Bone marrow (tissue), 2 donors: ENCODE measurements around the gene UGT1A9.

Experiments
- DNase-seq, 2 donors: peaks; one replicate each; lab custom pipeline; 2025; lab: John Stamatoyannopoulos, UW

The UGT1A9 gene

GRCh38 chr2:233796254-233796653, 124.6 kb downstream of the UGT1A9 start:
- no peak for DNase-seq

- no peak for DNase-seq
Observed at GRCh38 chr2:233798335-233799086, 126.8 kb downstream of the UGT1A9 start.

DNA sequence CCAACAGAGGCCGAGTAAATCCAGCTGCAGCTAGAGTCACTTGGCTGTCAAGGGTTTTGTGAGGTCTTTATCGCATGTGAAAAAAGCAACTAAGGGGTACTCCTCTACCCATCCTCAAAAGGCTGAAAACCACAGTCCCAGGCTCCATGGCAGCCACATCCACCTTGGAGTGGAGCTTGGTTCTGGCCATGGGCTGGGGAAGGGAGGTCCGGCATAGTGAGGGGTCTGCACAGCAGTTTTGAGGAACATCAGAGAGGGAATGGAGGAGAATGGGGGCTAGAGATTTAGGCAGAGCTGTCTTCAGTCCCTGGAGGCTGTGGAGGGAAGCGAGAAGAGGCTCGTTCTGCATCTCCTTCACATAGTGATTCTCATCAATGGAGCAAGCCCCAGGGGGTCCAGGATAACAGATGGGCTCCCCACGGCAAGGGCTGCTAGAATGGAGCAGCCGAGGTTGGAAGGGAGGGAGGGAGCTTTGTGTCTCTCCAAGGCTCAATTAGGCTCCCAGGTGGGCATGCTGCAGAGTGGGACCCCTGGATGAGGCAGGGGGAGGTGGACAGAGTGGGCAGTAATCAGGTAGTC, 127.5 kb downstream of the UGT1A9 start:
- DNase-seq, result no peak

DNA sequence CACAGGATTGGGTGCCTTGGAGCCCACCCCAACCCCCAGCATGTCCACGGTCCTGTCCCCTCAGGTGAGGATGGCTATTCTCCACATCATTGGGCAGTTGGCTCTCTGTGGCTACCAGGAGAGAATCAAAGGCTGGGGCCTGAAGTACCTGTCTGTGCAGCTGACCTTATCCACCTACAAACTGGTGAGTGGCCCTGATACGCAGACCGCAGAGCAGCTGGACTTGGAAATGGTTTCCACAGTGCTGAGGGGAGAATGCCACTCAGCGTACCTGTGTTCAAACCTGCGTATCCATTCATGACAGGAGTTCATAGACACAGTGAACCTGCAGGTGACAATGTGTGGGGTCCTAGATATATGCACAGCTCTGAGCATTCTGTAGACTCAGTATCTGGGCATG, 128.0 kb downstream of the UGT1A9 start:
- no peak for DNase-seq

GRCh38 chr2:233800208-233800607, 128.5 kb downstream of the UGT1A9 start:
- DNase-seq, result no peak

DNA sequence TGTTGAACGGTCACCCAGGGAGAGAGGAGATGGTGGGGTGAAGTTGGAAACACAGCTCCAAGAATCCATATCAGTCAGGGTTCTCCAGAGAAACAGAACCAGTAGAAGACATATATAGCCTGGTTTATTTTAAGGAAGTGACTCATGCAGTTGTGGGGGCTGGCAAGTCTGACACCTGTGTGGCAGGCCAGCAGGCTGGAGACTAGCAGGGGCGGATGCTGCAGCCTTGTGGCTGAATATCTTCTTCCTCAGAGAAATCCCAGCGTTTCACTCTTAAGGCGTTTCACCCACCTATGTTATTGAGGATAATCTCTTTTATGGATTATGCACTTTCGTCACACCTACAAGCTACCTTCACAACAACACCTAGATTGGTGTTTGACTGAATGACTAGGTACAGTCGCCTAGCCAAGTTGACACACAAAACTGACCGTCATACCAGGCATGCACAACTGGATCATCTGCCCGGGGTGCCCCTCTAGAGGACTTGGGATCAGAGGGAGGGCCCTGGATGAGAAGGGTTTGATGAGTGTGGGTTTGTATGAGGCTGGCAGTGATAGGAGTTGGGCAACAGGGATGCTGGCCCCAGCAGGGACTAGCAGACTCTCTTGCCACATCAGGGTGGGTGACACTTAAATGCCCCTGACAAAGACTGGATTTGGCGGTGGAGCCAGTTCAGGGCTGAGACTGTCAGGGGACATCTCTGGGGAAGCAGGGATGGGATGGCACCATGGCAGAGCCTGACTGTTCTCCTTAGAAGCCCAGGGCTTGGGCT, 129.8 kb downstream of the UGT1A9 start:
- no peak for DNase-seq

- no peak for DNase-seq
Observed at GRCh38 chr2:233802132-233802815, 130.6 kb downstream of the UGT1A9 start.

DNA sequence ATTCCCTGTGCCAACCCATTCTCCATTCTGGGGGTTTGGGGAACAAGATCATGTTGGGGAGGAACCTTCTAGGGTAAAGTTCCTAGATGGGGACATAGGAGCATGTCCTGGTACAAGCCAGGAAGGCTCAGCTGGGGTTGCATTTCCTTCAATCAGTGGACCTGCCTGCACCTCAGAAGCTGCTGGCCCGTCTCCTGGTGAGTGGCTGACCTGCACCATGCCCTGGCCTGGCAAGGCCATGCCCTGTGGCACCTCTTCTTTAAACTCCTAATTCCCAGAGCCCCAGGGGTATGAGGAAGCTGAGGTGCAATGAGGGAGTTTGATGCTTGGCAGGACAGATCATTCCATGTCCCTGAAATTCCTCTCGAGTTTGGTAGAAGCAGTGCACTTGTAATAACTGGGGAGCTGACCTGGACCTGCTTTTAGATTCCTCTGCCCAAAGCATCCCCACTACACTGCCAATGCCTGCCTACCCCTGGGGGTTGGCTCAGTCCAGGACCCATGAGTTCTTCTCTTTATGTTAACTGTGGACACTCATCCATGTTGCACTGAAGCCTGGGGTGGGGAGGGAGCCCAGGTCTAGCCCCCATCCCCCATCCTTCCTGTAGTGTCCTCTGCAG, 131.7 kb downstream of the UGT1A9 start:
- no peak for DNase-seq

- DNase-seq, result no peak
Observed at GRCh38 chr2:233803994-233804393, 132.3 kb downstream of the UGT1A9 start.

- DNase-seq, result no peak
Observed at GRCh38 chr2:233807215-233807865, 135.6 kb downstream of the UGT1A9 start.

DNA sequence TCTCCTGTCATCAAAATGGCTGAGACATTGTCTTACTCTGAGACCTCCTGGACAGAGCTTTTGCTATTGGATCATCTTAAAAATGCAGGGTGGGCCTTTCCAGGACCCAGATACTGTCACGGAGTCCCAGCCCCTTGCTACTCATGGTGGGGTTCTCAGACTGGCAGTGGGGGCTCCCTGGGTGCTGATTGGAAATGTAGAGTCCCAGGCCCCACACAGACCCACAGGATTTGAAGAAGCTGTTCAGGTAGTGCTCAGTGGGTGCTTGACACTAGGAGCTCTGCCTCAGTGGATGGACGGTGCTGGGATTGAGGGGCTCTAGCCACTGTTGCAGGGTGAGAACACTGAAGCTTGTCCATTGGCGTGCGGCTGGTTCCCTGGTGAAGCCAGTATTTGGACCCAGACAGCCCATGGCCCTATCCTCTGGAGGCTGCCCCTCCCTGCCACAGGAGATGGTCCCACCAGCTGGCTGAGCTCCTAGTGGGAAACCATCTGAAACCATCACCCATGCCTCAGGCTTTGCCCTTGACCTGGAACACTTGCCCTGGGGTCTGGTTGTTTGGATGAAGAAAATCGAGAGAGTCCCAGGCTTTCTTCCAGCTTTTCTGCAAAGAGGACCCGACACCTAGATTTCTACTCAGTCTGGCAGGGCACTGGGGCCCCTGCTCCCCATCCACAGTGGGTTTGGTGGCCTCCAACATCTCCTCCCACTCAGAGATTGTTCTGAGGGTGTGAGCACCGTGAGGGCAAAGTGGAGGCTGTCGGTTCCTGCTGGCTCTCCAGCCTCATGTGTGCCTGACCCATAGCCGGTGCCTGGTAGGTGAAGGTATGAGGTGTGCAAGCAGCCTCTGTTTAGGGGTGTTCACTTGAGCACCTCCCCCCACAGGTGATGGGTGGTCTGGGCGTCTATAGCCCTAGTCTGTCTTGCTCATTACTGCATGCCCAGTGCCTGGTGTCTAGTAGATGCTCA, 136.6 kb downstream of the UGT1A9 start:
- no peak for DNase-seq

DNA sequence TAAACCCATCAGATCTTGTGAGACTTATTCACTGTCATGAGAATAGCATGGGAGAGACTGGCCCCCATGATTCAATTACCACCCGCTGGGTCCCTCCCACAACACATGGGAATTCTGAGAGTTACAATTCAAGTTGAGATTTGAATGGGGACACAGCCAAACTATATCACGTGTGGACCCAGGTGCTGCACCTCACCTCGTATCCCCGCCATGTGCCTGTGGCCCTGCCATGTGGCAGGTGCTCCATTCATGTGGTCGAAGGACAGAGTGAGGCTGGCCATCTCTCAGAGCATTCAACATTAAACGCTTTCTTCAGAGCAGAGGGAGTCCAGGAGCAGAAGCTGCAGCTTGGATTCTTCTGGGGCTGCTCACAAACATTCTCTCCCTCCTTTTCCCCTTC, 138.7 kb downstream of the UGT1A9 start:
- DNase-seq, result no peak

DNA sequence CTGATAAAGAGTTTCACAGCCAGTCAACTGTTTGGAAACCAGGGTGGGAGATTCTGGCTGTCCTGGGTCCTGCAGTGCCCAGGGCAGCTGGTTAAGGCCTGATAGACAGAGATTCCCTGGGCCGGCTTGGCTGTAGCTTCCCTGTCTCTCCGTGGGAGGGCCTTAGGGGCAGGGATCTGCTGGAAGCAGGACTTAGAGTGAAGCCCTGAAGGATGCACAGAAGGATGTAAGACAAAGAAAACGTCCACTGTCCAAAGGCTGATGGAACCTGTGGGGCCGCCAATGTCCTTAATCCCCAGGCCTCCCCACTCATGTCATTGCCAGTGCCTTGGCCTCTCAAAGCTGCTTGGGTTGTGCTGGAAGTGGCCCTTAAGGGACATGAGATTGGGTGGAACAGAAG, 139.4 kb downstream of the UGT1A9 start:
- no peak for DNase-seq

DNA sequence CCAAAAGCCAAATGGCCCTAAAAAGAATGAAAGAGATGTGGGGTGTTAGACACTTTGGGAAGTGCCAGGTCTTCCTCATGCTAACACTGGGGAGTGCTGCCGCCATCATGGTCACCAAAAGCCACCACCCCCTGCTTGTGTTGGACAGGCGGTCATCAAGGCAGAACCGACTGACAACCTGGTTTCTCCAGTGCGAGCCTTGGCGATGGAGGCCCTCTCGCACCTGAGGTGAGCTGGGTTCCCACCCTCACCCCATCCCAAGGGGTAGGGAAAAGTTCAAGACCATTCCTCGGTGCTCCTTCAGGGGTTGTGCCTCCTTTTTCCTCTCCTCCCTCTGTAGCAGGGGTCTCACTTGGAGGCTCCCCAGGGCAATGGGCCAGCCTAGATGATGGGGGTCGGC, 140.0 kb downstream of the UGT1A9 start:
- DNase-seq, result no peak

DNA sequence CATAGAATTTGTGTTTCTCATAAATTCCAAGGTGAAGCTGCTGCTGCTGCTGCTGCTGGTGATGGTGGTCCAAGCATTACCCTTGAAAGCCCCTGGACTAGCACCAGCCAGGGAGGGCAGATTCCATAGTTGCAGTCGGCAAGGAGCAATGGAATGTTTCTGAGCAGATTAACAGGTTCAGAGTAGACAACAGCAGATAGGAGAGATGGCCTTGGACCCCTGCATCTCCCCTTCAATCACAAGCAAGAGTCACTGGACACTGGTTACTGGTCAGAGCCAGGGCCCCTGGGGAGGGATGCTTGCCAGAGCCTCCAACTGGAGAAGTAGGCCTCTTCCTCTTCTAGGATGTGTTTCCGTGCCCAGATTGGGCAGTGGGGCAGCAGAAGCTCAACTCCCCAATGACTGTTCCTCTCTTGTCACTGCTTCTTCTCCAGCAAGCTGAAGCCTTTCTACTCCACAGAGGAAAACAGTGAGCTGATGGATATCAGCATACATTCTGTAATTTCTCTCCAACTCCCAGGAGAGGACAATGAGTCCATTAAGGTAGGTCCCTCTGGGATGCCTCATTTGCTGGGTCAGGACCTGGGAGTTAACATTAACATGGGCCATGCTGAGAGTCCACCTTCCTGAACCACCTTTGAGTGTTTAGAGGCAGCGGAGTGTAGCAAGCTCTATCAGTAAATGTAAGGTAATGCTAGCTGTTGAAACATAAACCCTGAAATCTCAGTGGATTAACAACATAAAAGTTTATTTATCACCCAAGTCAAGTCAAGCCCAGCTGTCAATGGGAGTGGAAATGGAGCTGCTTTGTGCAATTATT, 141.7 kb downstream of the UGT1A9 start:
- DNase-seq, result no peak

GRCh38 chr2:233814056-233814835, 142.5 kb downstream of the UGT1A9 start:
- no peak for DNase-seq

DNA sequence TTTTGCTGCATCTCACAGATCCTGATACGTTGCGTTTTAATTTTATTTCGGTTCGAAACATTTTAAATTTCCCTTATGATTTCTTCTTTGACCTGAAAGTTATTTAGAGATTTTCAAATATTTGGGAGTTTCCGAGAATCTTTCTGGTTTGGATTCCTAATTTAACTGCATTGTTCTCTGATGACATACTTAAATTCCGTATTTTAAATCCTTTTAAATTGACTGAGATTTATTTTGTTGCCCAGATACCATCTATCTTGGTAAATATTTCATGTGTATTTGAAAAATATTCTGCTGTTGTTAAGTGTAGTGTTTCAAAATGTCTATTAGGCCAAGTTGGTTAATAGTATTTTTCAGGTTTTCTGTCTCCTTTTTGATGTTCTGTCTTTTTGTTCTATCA, 144.2 kb downstream of the UGT1A9 start:
- no peak for DNase-seq

DNA sequence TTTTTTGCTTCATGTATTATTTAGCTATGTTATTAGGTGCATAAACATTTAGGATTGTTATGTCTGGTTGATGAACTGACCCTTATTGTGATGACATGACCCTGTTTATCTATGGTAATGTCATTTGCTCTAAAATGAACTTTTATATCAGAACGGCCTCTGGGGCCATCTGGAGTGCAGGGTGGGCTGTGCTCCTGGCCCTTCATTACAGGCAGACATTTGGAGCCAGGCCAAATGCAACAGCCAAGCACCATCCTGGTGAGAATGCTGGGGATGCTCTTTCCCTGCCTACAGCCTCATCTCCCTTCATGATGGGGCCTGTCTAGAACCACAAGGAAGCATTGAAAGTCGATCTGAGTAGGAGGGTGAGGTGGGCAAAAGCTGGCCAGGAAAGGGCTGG, 144.6 kb downstream of the UGT1A9 start:
- no peak for DNase-seq

DNA sequence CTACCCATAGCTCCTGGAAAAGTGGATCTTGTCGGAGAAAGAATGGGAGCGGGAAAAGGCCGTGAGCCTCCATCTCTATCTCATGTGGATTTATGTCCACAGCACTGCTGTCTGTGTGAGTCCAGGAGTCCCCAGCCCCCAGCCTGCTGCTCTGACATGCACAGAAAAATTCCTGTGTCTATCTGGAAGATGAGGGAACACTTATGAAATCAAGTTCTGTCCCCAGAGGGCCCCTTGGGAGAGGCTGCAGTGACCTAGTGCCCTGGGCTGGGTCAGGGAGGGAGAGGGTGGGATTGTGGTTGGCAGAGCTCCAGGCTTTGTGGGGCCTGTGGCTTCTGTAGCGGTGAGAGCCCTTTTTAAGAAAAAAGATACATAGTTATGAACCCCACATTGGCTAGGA, 145.1 kb downstream of the UGT1A9 start:
- DNase-seq, result no peak
